ENCODE data around the gene WDR1. TPM values are rescaled to one million over a fixed set of nuclear protein-coding genes. Genes with fewer than 3 reads are reported as not detected.

WDR1 gene
- total and polyA plus RNA-seq, 10 of the 15 experiments (the other 5 are each of a cell fraction or from before 2014, with no cell fraction given), result 28.5 to 397 (median 290) TPM

DNA sequence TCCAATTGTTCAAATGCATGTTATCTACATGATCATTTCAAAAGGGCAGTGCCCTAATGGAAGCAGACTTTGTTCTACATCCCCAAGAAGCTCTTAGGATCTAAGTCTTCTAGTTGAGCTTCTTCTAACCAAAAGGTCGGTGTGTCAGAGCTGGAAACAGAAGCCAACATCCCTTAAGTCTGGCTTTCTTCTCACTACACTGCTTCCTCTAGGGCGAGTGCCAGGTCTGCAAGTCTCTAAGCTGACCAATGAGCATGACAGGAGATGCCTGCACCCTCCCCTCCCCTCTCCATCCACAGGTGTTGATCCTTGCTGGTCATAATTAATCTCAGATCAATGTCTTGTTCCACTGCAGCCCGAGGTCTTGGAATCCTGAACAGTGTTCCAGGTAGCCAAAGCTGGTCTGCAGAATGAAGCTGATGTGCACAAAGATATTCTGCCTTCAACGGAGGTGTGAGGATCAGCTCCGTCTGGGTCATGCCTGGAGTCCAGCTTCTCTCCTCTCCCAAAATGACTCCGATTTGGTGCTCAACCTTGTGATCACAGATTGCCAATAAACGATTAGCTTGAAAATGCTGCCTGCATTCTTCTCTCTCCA is 44.1 kb downstream of the WDR1 start:
- SMC1A ChIA-PET (ENCODE audit: uncharacterized antibody, unreplicated experiment), result interaction anchor here (0.7 to 1.2 kb wide), 2 partner anchors 12 to 37 kb away, joined by 3 read pairs; no protein-coding TSS in a partner anchor
- peak; percentile 72; the same call in 1 of the 2 replicates for TF ChIP-seq POLR2AphosphoS5 (IDR thresholded peaks at IDR 0.05; ENCODE audit: low read length)
- no peak for TF ChIP-seq ZSCAN29 (IDR thresholded peaks at IDR 0.05)
- TF ChIP-seq, protein P1, sequence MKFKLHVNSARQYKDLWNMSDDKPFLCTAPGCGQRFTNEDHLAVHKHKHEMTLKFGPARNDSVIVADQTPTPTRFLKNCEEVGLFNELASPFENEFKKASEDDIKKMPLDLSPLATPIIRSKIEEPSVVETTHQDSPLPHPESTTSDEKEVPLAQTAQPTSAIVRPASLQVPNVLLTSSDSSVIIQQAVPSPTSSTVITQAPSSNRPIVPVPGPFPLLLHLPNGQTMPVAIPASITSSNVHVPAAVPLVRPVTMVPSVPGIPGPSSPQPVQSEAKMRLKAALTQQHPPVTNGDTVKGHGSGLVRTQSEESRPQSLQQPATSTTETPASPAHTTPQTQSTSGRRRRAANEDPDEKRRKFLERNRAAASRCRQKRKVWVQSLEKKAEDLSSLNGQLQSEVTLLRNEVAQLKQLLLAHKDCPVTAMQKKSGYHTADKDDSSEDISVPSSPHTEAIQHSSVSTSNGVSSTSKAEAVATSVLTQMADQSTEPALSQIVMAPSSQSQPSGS (IDR thresholded peaks at IDR 0.05; ENCODE audit: low read length), result peak; percentile 15
- no peak for TF ChIP-seq JUND (IDR thresholded peaks at IDR 0.05; ENCODE audit: low read depth, low read length)
- peak; percentile 54 for TF ChIP-seq POLR2A (IDR thresholded peaks at IDR 0.05; ENCODE audit: low read depth, low read length)
- no peaks in the 10 kb centered on the region for H3K4me1 ChIP-seq (ENCODE audit: control insufficient read depth, insufficient read depth, low read length)
- no peak overlapping the region for H3K27ac ChIP-seq (ENCODE audit: control insufficient read depth, insufficient read depth)
- RAD21 ChIA-PET (ENCODE audit: unreplicated experiment), result no interaction called here
- DNase-seq (ENCODE audit: low read depth, low spot score) (no peak), ATAC-seq (peak; percentile 32; the same call in 2 of the 3 replicates), FAIRE-seq (no peak)
- H3K27me3 ChIP-seq (replicated peaks in 1 of 2; ENCODE audit: control insufficient read depth in 2 of 2, insufficient read depth in 2 of 2, low read length in 1 of 2), result no peaks in the 10 kb centered on the region
- H3K4me2 ChIP-seq (ENCODE audit: control insufficient read depth, insufficient read depth), result no peak overlapping the region
- CTCF ChIA-PET, result no interaction called here
- no peaks in the 10 kb centered on the region for H4K20me1 ChIP-seq (ENCODE audit: control insufficient read depth, insufficient read depth)
- in situ Hi-C loops (cut with MboI), result no loop called here
- no peak overlapping the region for H3K9ac ChIP-seq (ENCODE audit: control insufficient read depth, insufficient read depth, low read length)
- peaks cover 31 to 44% of the 10 kb centered on the region in 2 experiments for H3K36me3 ChIP-seq (ENCODE audit: control insufficient read depth in 2 of 2, insufficient read depth in 2 of 2, low read length in 1 of 2)
- POLR2A ChIA-PET, result interaction anchor here (0.7 kb wide), 2 partner anchors 202 to 243 kb away, joined by 4 to 5 read pairs; no protein-coding TSS in a partner anchor
- H2AFZ ChIP-seq (ENCODE audit: control insufficient read depth, low read depth, low read length), result no peak overlapping the region
- H3K4me3 ChIP-seq, result no peak overlapping the region
- intact Hi-C loops (cut with micrococcal nuclease; ENCODE audit: unreplicated experiment), result no loop called here
- 69% methylated on average over 7 of the region's 7 CpGs for WGBS (ENCODE audit: insufficient coverage, insufficient replicate concordance, low lambda C conversion rate, missing lambda C conversion rate)
- no TSS peak for BruUV-seq (replicated peaks)
- H3K79me2 ChIP-seq (ENCODE audit: control insufficient read depth, insufficient read depth, low read length), result no peaks in the 10 kb centered on the region
- H3K9me3 ChIP-seq (replicated peaks; ENCODE audit: control insufficient read depth, insufficient read depth, low read length), result no peaks in the 10 kb centered on the region

DNA sequence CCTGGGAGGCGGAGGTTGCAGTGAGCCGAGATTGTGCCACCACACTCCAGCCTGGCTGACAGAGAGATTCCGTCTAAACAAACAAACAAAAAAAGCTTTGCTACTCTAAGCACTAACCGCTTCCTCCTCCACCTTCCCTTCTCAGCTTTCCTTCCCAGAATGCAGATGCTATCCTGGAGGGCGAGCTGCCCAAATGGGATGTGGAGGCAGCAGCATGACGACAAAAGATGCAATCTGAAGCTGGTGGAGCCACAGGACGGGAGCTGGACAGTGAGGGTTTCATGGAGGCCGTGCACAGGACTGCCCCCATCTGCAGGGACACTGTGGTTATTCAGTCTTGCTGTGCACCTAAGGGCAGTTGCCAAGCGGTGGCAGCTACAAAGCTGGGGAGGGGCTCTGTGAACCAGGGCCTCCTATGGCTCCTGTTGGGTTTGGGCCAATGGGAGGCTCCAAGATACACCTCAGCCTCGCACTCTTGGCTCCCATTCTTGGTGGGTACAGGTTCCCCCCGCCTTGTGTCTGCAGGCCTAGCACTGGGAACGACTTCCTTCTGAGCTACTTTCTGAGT is 47.4 kb downstream of the WDR1 start:
- ChIA-PET RAD21 (ENCODE audit: unreplicated experiment) (no interaction called here), POLR2A (no interaction called here), CTCF (no interaction called here), SMC1A (ENCODE audit: uncharacterized antibody, unreplicated experiment) (no interaction called here)
- H3K79me2 ChIP-seq (ENCODE audit: control insufficient read depth, insufficient read depth, low read length), result no peaks in the 10 kb centered on the region
- H3K4me2 ChIP-seq (ENCODE audit: control insufficient read depth, insufficient read depth), result no peak overlapping the region
- no peaks in the 10 kb centered on the region for H3K4me1 ChIP-seq (ENCODE audit: control insufficient read depth, insufficient read depth, low read length)
- H3K27me3 ChIP-seq (replicated peaks in 1 of 2; ENCODE audit: control insufficient read depth in 2 of 2, insufficient read depth in 2 of 2, low read length in 1 of 2), result no peaks in the 10 kb centered on the region
- H3K9ac ChIP-seq (ENCODE audit: control insufficient read depth, insufficient read depth, low read length), result no peak overlapping the region
- H3K4me3 ChIP-seq, result no peak overlapping the region
- no peak overlapping the region for H2AFZ ChIP-seq (ENCODE audit: control insufficient read depth, low read depth, low read length)
- H4K20me1 ChIP-seq (ENCODE audit: control insufficient read depth, insufficient read depth), result no peaks in the 10 kb centered on the region
- WGBS (ENCODE audit: insufficient coverage, insufficient replicate concordance, low lambda C conversion rate, missing lambda C conversion rate), result 89% methylated on average over 12 of the region's 12 CpGs
- no peaks in the 10 kb centered on the region for H3K9me3 ChIP-seq (replicated peaks; ENCODE audit: control insufficient read depth, insufficient read depth, low read length)
- intact Hi-C loops (cut with micrococcal nuclease; ENCODE audit: unreplicated experiment) (no loop called here), in situ Hi-C loops (cut with MboI) (no loop called here)
- ATAC-seq (peak; percentile 21), DNase-seq (ENCODE audit: low read depth, low spot score) (no peak), FAIRE-seq (no peak)
- BruUV-seq (replicated peaks), result no TSS peak
- no peak overlapping the region for H3K27ac ChIP-seq (ENCODE audit: control insufficient read depth, insufficient read depth)
- peaks cover 2 to 19% of the 10 kb centered on the region in 2 experiments for H3K36me3 ChIP-seq (ENCODE audit: control insufficient read depth in 2 of 2, insufficient read depth in 2 of 2, low read length in 1 of 2)
- TF ChIP-seq SMC3 (IDR thresholded peaks at IDR 0.05; ENCODE audit: borderline replicate concordance, low read length) (no peak), TCF3 (IDR thresholded peaks at IDR 0.05; ENCODE audit: borderline replicate concordance, insufficient read depth, low read depth, low read length) (no peak), ZNF622 (IDR thresholded peaks at IDR 0.05) (no peak), CHD4 (IDR thresholded peaks at IDR 0.05) (no peak), LARP7 (IDR thresholded peaks at IDR 0.05) (no peak), SMAD1 (IDR thresholded peaks at IDR 0.05; ENCODE audit: low read depth, partially characterized antibody) (no peak)
- TF ChIP-seq, protein P2, sequence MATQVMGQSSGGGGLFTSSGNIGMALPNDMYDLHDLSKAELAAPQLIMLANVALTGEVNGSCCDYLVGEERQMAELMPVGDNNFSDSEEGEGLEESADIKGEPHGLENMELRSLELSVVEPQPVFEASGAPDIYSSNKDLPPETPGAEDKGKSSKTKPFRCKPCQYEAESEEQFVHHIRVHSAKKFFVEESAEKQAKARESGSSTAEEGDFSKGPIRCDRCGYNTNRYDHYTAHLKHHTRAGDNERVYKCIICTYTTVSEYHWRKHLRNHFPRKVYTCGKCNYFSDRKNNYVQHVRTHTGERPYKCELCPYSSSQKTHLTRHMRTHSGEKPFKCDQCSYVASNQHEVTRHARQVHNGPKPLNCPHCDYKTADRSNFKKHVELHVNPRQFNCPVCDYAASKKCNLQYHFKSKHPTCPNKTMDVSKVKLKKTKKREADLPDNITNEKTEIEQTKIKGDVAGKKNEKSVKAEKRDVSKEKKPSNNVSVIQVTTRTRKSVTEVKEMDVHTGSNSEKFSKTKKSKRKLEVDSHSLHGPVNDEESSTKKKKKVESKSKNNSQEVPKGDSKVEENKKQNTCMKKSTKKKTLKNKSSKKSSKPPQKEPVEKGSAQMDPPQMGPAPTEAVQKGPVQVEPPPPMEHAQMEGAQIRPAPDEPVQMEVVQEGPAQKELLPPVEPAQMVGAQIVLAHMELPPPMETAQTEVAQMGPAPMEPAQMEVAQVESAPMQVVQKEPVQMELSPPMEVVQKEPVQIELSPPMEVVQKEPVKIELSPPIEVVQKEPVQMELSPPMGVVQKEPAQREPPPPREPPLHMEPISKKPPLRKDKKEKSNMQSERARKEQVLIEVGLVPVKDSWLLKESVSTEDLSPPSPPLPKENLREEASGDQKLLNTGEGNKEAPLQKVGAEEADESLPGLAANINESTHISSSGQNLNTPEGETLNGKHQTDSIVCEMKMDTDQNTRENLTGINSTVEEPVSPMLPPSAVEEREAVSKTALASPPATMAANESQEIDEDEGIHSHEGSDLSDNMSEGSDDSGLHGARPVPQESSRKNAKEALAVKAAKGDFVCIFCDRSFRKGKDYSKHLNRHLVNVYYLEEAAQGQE (IDR thresholded peaks at IDR 0.05; ENCODE audit: low read depth, low read length), result no peak

All from GM12878 (cell line).